Kidney (tissue), 14 donors: ENCODE data around the gene ADORA2A. TPM values are rescaled to one million over a fixed set of nuclear protein-coding genes. Genes with fewer than 3 reads are reported as not detected.
A peak's percentile ranks its signal among the peaks of the same experiment; 100 is the strongest.

Source experiments
- DNase-seq, 5 donors: peaks; one replicate each; pipeline ENCODE4 v3.0.0-alpha.2; 2013 to 2020
- FAIRE-seq: peaks from 2 replicates; lab custom pipeline; 2012; peaks lifted over from hg19 to GRCh38; lab: Jason Lieb, UNC
- H3K27ac ChIP-seq, 2 donors: one replicate each; pipeline ENCODE4 v1.7.0; 2013; ENCODE audit warnings: low read depth in 2 of 2, low read length in 2 of 2, inconsistent platforms in 1 of 2
- H3K27me3 ChIP-seq: one replicate; pipeline ENCODE4 v1.7.1; 2013; ENCODE audit warnings: low read length, inconsistent platforms; ENCODE audit not compliant: control insufficient read depth, insufficient read depth
- H3K36me3 ChIP-seq, 3 donors: one replicate each; pipeline versions ENCODE4 v1.7.0 to v1.7.1; 2013; ENCODE audit warnings: low read length in 3 of 3, control low read depth in 1 of 3, inconsistent platforms in 1 of 3; ENCODE audit not compliant: insufficient read depth in 3 of 3, control insufficient read depth in 2 of 3
- H3K4me1 ChIP-seq, 3 donors: one replicate each; pipeline versions ENCODE4 v1.7.0 to v1.7.1; 2013; ENCODE audit warnings: low read length in 3 of 3, inconsistent platforms in 1 of 3, low read depth in 1 of 3; ENCODE audit not compliant: control insufficient read depth in 2 of 3, insufficient read depth in 2 of 3
- H3K4me3 ChIP-seq, 3 donors: one replicate each; pipeline versions ENCODE4 v1.7.0 to v1.8.1; 2013; ENCODE audit warnings: low read length in 3 of 3, control low read depth in 1 of 3, inconsistent platforms in 1 of 3
- H3K9ac ChIP-seq, 3 donors: one replicate each; pipeline versions ENCODE4 v1.7.0 to v1.7.1; 2013; ENCODE audit warnings: low read length in 3 of 3, control low read depth in 1 of 3, inconsistent platforms in 1 of 3
- H3K9me3 ChIP-seq, 3 donors: one replicate each; pipeline versions ENCODE4 v1.7.0 to v1.7.1; 2013; ENCODE audit warnings: low read length in 3 of 3, control low read depth in 1 of 3, inconsistent platforms in 1 of 3; ENCODE audit not compliant: control insufficient read depth in 2 of 3, insufficient read depth in 1 of 3
- intact Hi-C: fragments of 100-400 bp; cut with DNase I; formaldehyde crosslinking; loops from one replicate; pipeline ENCODE4 v1.11.1; 2022
- polyA plus RNA-seq: library from polyadenylated mRNA; stranded (reverse); fragments of 350-450 nt; fragmentation: Illumina TruSeq; extraction: RNeasy Lipid Tissue Mini Kit (QIAGEN cat#74804); gene quantifications from one replicate; pipeline ENCODE4 v1.2.3, GENCODE V29; 2014; ENCODE audit warnings: low read depth, low replicate concordance; ENCODE audit not compliant: insufficient read depth
- total RNA-seq: library from RNA; stranded (reverse); fragmentation: NEBNext Ultra II Directional; extraction: Animal tissue kit (Norgen Biotek cat#: 25700); gene quantifications from one replicate; pipeline ENCODE4 v1.2.1, GENCODE V29; 2021
- TF ChIP-seq, protein P1 (sequence below): IDR thresholded peaks from 3 replicates; pipeline ENCODE4 v1.5.1; 2012; ENCODE audit warnings: mild to moderate bottlenecking, moderate library complexity, borderline replicate concordance; ENCODE audit not compliant: insufficient read depth; ENCODE audit errors: extremely low read depth
- donor health status: control.
- donor health status: control.
- donor health status: control.
- donor health status: control.
- donor health status: control.
- donor health status: DM: yes; HTN: yes; CAD: no.
- donor health status: Normal renal cell carcinoma (clear cell type).

The ADORA2A gene
- total and polyA plus RNA-seq, 2 donors from 2014 or later, result 6.1 to 6.9 TPM

DNA sequence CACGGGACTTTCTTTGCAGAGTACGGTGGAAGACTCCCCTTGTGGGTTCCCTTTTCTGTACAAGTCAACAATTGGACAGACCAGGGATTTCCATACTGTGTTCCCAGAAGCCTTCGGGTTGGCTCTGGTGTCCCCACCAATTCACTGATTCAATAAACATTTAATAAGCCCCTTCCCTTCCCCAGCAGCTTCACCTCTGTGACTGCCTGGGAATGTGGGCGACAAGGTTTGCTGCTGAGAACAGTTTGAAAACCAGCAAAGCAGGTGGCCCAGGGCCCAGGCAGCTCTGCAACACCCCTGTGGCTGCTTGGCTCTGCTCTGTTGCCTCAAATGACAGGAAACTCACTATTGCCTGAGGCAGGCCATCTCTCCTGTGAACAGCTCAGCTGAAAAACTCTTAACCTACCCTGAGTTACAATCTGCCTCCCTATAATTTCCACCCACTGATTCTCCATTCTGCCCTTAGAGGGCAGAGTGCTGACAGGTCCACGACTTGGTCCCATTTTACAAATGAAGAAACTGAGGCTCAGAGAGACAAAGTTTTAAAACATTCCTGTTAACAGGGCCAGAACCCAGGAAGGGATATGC is 10.4 kb downstream of the ADORA2A start:
- FAIRE-seq (no peak), DNase-seq (peak in 2 of 5 donors; percentile 32 to 37)
- peaks cover 0 to 31% (median 21%) of the 10 kb centered on the region in 3 donors for H3K4me1 ChIP-seq
- no peaks in the 10 kb centered on the region for H3K9me3 ChIP-seq
- H3K36me3 ChIP-seq, result peaks cover 0 to 4% (median 3%) of the 10 kb centered on the region in 3 donors
- H3K27ac ChIP-seq, result no peak overlapping the region
- no peaks in the 10 kb centered on the region for H3K27me3 ChIP-seq
- no peak overlapping the region for H3K9ac ChIP-seq
- intact Hi-C loops, result no loop called here
- H3K4me3 ChIP-seq, result no peak overlapping the region
- TF ChIP-seq, protein P1, sequence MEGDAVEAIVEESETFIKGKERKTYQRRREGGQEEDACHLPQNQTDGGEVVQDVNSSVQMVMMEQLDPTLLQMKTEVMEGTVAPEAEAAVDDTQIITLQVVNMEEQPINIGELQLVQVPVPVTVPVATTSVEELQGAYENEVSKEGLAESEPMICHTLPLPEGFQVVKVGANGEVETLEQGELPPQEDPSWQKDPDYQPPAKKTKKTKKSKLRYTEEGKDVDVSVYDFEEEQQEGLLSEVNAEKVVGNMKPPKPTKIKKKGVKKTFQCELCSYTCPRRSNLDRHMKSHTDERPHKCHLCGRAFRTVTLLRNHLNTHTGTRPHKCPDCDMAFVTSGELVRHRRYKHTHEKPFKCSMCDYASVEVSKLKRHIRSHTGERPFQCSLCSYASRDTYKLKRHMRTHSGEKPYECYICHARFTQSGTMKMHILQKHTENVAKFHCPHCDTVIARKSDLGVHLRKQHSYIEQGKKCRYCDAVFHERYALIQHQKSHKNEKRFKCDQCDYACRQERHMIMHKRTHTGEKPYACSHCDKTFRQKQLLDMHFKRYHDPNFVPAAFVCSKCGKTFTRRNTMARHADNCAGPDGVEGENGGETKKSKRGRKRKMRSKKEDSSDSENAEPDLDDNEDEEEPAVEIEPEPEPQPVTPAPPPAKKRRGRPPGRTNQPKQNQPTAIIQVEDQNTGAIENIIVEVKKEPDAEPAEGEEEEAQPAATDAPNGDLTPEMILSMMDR, result no peak

DNA sequence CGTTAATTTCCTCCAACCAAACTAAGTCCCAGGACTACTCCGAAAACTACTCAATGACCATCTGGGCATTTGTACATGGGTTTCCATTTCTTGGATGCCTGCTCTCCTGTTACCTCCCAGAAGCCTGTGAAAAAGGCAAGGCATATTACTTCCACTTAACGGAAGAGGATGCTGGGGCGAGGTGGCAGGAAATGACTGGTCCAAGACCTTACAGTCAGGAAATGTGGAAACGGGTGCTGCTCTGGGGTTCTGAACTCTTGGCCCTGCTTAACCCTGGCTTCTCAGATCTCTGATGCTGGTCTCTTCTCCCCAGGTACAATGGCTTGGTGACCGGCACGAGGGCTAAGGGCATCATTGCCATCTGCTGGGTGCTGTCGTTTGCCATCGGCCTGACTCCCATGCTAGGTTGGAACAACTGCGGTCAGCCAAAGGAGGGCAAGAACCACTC is 12.9 kb downstream of the ADORA2A start:
- Histone ChIP-seq H3K9me3 (no peaks in the 10 kb centered on the region), H3K27ac (no peak overlapping the region), H3K27me3 (no peaks in the 10 kb centered on the region), H3K36me3 (peaks cover 0 to 4% (median 3%) of the 10 kb centered on the region in 3 donors), H3K4me3 (no peak overlapping the region), H3K4me1 (peaks cover 0 to 11% (median 5%) of the 10 kb centered on the region in 3 donors), H3K9ac (no peak overlapping the region)
- DNase-seq (peak in 1 of 5 donors; percentile 57), FAIRE-seq (no peak)
- intact Hi-C loops, result no loop called here
- TF ChIP-seq, protein P1, result no peak

DNA sequence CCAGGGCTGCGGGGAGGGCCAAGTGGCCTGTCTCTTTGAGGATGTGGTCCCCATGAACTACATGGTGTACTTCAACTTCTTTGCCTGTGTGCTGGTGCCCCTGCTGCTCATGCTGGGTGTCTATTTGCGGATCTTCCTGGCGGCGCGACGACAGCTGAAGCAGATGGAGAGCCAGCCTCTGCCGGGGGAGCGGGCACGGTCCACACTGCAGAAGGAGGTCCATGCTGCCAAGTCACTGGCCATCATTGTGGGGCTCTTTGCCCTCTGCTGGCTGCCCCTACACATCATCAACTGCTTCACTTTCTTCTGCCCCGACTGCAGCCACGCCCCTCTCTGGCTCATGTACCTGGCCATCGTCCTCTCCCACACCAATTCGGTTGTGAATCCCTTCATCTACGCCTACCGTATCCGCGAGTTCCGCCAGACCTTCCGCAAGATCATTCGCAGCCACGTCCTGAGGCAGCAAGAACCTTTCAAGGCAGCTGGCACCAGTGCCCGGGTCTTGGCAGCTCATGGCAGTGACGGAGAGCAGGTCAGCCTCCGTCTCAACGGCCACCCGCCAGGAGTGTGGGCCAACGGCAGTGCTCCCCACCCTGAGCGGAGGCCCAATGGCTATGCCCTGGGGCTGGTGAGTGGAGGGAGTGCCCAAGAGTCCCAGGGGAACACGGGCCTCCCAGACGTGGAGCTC is 13.5 kb downstream of the ADORA2A start:
- Histone ChIP-seq H3K9me3 (no peaks in the 10 kb centered on the region), H3K9ac (no peak overlapping the region), H3K27ac (no peak overlapping the region), H3K4me3 (no peak overlapping the region), H3K36me3 (peaks cover 0 to 4% (median 3%) of the 10 kb centered on the region in 3 donors), H3K27me3 (no peaks in the 10 kb centered on the region), H3K4me1 (peaks cover 0 to 6% (median 5%) of the 10 kb centered on the region in 3 donors)
- DNase-seq (peak in 1 of 5 donors; percentile 60), FAIRE-seq (no peak)
- intact Hi-C loops, result no loop called here
- TF ChIP-seq, protein P1, result no peak
